ENCODE data around the gene PCP2. TPM values are rescaled to one million over a fixed set of nuclear protein-coding genes. Genes with fewer than 3 reads are reported as not detected.

PCP2 gene
- total and polyA plus RNA-seq, 2 donors (not counting 1 experiment from before 2014, with no cell fraction given) = 6.5 to 9.3 TPM

DNA sequence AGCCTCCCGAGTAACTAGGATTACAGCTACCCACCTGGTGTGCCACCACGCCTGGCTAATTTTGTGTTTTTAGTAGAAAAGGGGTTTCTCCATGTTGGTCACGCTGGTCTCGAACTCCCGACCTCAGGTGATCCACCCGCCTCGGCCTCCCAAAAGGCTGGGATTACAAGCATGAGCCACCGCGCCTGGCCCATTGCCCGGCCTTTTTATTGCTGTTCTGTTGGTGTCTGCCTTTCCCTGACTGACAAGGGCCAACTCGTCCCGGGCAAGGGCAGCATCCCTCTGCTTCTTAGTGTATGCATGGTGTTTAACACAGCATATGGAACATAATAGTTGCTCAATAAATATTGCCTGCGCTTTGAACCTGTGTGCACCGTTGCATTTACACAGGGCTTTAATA lies 29.1 kb upstream of the PCP2 start:
- no peaks in the 10 kb centered on the region for H3K36me3 ChIP-seq (replicated peaks in 1 of 2; ENCODE audit: control extremely low read depth in 1 of 2, control insufficient read depth in 1 of 2, extremely low read depth in 1 of 2, insufficient read depth in 2 of 2, low read length in 1 of 2)

DNA sequence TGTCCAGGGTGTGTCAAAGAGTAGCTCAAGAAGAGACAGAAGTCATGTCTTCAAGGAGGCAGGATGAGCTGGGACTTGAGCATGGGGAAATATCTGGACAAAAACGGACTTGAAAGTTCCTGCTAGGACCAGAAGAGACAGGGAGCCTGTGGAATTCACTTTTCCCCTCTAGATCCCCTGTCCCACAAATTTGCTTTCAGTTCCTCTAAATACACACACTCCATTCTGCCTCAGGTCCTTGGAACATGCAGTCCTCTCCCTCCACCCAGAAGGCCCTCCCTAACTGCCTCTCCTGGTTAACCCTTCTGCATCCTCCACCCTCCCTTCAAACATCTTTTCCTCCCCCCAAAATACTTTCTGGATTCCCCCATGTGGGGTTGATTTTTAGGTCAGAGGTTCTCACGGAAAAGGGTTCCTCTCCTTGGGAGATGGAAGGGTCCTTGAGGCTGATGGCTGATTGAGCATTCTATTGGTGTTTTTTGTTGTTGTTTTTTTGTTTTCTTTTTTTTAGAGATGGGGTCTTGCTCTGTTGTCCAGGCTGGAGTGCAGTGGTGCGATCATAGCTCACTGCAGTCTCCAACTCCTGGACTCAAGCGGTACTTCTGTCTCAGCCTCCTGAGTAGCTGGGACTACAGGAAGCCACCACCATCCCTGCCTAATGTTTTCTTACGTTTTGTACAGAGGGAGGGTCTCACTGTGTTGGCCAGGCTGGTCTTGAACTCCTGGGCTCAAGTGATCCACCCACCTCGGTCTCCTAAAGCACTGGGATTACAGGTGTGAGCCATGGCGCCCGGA lies 28.4 kb upstream of the PCP2 start:
- Histone ChIP-seq H3K4me1 (ENCODE audit: control insufficient read depth in 2 of 2, insufficient read depth in 2 of 2, low read length in 2 of 2) (peaks cover 9 to 18% of the 10 kb centered on the region in 2 donors), H3K4me2 (replicated peaks; ENCODE audit: low read depth, low read length, poor library complexity, severe bottlenecking) (no peak overlapping the region), H3K36me3 (replicated peaks in 1 of 2; ENCODE audit: control extremely low read depth in 1 of 2, control insufficient read depth in 1 of 2, extremely low read depth in 1 of 2, insufficient read depth in 2 of 2, low read length in 1 of 2) (no peaks in the 10 kb centered on the region), H4K20me1 (ENCODE audit: control insufficient read depth, insufficient read depth, low read length, poor library complexity, severe bottlenecking) (no peaks in the 10 kb centered on the region), H3K9ac (ENCODE audit: low read length) (no peak overlapping the region), H3K27ac (ENCODE audit: low read length in 2 of 2) (no peak overlapping the region), H2AFZ (ENCODE audit: insufficient read depth, low read depth, low read length, poor library complexity, severe bottlenecking) (no peak overlapping the region), H3K4me3 (ENCODE audit: control extremely low read depth in 1 of 5, extremely low read depth in 1 of 5, insufficient read depth in 1 of 5, low read depth in 2 of 5, low read length in 4 of 5) (no peak overlapping the region), H3K9me3 (ENCODE audit: control extremely low read depth in 1 of 3, control insufficient read depth in 2 of 3, insufficient read depth in 1 of 3, low read length in 2 of 3) (no peaks in the 10 kb centered on the region), H3K27me3 (replicated peaks in 1 of 4; ENCODE audit: control extremely low read depth in 1 of 4, control insufficient read depth in 3 of 4, insufficient read depth in 4 of 4, low read length in 3 of 4) (peaks cover 0 to 5% (median 1%) of the 10 kb centered on the region in 4 experiments), H3K79me2 (ENCODE audit: control insufficient read depth, insufficient read depth, low read length) (no peaks in the 10 kb centered on the region)
- WGBS (ENCODE audit: insufficient coverage) = 84% methylated on average over 5 of the region's 8 CpGs
- ChIA-PET CTCF (interaction anchor here (0.5 to 1.7 kb wide), 4 partner anchors 10 to 121 kb away, joined by 3 to 5 read pairs (median 4); partner anchors contain the start of gene TRAPPC5), POLR2A (no interaction called here)
- peaks cover 9% of the 10 kb centered on the region for H3K27me3 Mint-ChIP-seq
- peaks cover 10% of the 10 kb centered on the region for H3K4me1 Mint-ChIP-seq
- ATAC-seq (ENCODE audit: low read depth) (no peak), DNase-seq (no peak)
- intact Hi-C loops (cut with micrococcal nuclease) = no loop called here
- TF ChIP-seq EZH2 (IDR thresholded peaks at IDR 0.05; ENCODE audit: borderline replicate concordance, insufficient read depth, low read depth, low read length, poor library complexity, severe bottlenecking) = no peak
- TF ChIP-seq, protein P1, sequence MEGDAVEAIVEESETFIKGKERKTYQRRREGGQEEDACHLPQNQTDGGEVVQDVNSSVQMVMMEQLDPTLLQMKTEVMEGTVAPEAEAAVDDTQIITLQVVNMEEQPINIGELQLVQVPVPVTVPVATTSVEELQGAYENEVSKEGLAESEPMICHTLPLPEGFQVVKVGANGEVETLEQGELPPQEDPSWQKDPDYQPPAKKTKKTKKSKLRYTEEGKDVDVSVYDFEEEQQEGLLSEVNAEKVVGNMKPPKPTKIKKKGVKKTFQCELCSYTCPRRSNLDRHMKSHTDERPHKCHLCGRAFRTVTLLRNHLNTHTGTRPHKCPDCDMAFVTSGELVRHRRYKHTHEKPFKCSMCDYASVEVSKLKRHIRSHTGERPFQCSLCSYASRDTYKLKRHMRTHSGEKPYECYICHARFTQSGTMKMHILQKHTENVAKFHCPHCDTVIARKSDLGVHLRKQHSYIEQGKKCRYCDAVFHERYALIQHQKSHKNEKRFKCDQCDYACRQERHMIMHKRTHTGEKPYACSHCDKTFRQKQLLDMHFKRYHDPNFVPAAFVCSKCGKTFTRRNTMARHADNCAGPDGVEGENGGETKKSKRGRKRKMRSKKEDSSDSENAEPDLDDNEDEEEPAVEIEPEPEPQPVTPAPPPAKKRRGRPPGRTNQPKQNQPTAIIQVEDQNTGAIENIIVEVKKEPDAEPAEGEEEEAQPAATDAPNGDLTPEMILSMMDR (IDR thresholded peaks at IDR 0.05) = no peak
- H3K9me3 Mint-ChIP-seq (ENCODE audit: insufficient read depth) = no peaks in the 10 kb centered on the region
- H3K27ac Mint-ChIP-seq = no peak overlapping the region
- no peak overlapping the region for H3K4me3 Mint-ChIP-seq

More for the DNA sequence above, 29.1 kb upstream of the PCP2 start:
- H3K4me1 ChIP-seq (ENCODE audit: control insufficient read depth in 2 of 2, insufficient read depth in 2 of 2, low read length in 2 of 2) = peaks cover 7 to 13% of the 10 kb centered on the region in 2 donors
- DNase-seq = no peak
- Mint-ChIP-seq H3K27ac (no peak overlapping the region), H3K9me3 (ENCODE audit: insufficient read depth) (no peaks in the 10 kb centered on the region), H3K4me3 (no peak overlapping the region), H3K27me3 (peaks cover 10% of the 10 kb centered on the region), H3K4me1 (peaks cover 9% of the 10 kb centered on the region)
- H3K79me2 ChIP-seq (ENCODE audit: control insufficient read depth, insufficient read depth, low read length) = no peaks in the 10 kb centered on the region
- H3K4me2 ChIP-seq (replicated peaks; ENCODE audit: low read depth, low read length, poor library complexity, severe bottlenecking) = no peak overlapping the region
- no peaks in the 10 kb centered on the region for H4K20me1 ChIP-seq (ENCODE audit: control insufficient read depth, insufficient read depth, low read length, poor library complexity, severe bottlenecking)
- no peak overlapping the region for H3K27ac ChIP-seq (ENCODE audit: low read length in 2 of 2)
- H3K4me3 ChIP-seq (ENCODE audit: control extremely low read depth in 1 of 5, extremely low read depth in 1 of 5, insufficient read depth in 1 of 5, low read depth in 2 of 5, low read length in 4 of 5) = no peak overlapping the region
- intact Hi-C loops (cut with micrococcal nuclease) = no loop called here
- no peak for ATAC-seq (ENCODE audit: low read depth)
- no peak overlapping the region for H2AFZ ChIP-seq (ENCODE audit: insufficient read depth, low read depth, low read length, poor library complexity, severe bottlenecking)
- CTCF ChIA-PET = interaction anchor here (1.4 to 2.8 kb wide), 3 partner anchors 10 to 94 kb away, joined by 3 to 12 read pairs (median 5); no protein-coding TSS in a partner anchor
- POLR2A ChIA-PET = no interaction called here
- peaks cover 0 to 5% (median 1%) of the 10 kb centered on the region in 4 experiments for H3K27me3 ChIP-seq (replicated peaks in 1 of 4; ENCODE audit: control extremely low read depth in 1 of 4, control insufficient read depth in 3 of 4, insufficient read depth in 4 of 4, low read length in 3 of 4)
- H3K9ac ChIP-seq (ENCODE audit: low read length) = no peak overlapping the region
- WGBS (ENCODE audit: insufficient coverage) = 88% methylated on average over 9 of the region's 14 CpGs
- no peak for TF ChIP-seq EZH2 (IDR thresholded peaks at IDR 0.05; ENCODE audit: borderline replicate concordance, insufficient read depth, low read depth, low read length, poor library complexity, severe bottlenecking)
- TF ChIP-seq, protein P1 (IDR thresholded peaks at IDR 0.05) = no peak
- no peaks in the 10 kb centered on the region for H3K9me3 ChIP-seq (ENCODE audit: control extremely low read depth in 1 of 3, control insufficient read depth in 2 of 3, insufficient read depth in 1 of 3, low read length in 2 of 3)
